HG02943 (cell line): ENCODE data around the gene FATE1.

Experiments
- ATAC-seq: cut with Tn5 transposase; IDR thresholded peaks from one replicate; pipeline ENCODE4 v1.9.1; 2021; ENCODE audit warnings: mild to moderate bottlenecking, low read depth, moderate library complexity; ENCODE audit not compliant: unreplicated experiment

FATE1 gene

GRCh38 chrX:151702741-151703340 is 13.0 kb upstream of the FATE1 start:
- no peak for ATAC-seq

- no peak for ATAC-seq
Observed at GRCh38 chrX:151703487-151703886, 12.3 kb upstream of the FATE1 start.

GRCh38 chrX:151704041-151704663 is 11.7 kb upstream of the FATE1 start:
- no peak for ATAC-seq

- no peak for ATAC-seq
Observed at GRCh38 chrX:151708821-151709220, 7.0 kb upstream of the FATE1 start.

GRCh38 chrX:151710457-151710856 is 5.4 kb upstream of the FATE1 start:
- ATAC-seq, result no peak

GRCh38 chrX:151711154-151711553 is 4.7 kb upstream of the FATE1 start:
- ATAC-seq, result no peak

- ATAC-seq, result no peak
Observed at GRCh38 chrX:151711787-151712186, 4.0 kb upstream of the FATE1 start.

GRCh38 chrX:151712253-151712652 is 3.6 kb upstream of the FATE1 start:
- no peak for ATAC-seq

GRCh38 chrX:151713849-151714248 is 2.0 kb upstream of the FATE1 start:
- no peak for ATAC-seq

- ATAC-seq, result no peak
Observed at GRCh38 chrX:151714362-151714761, 1.5 kb upstream of the FATE1 start.

GRCh38 chrX:151722241-151722846 is 6.5 kb downstream of the FATE1 start:
- ATAC-seq, result no peak

- ATAC-seq, result no peak
Observed at GRCh38 chrX:151723156-151723760, 7.4 kb downstream of the FATE1 start.

GRCh38 chrX:151724563-151725337 is 8.9 kb downstream of the FATE1 start:
- no peak for ATAC-seq

- ATAC-seq, result no peak
Observed at GRCh38 chrX:151725338-151725614, 9.4 kb downstream of the FATE1 start.

- ATAC-seq, result no peak
Observed at GRCh38 chrX:151726751-151727150, 10.9 kb downstream of the FATE1 start.

GRCh38 chrX:151727346-151727745 is 11.5 kb downstream of the FATE1 start:
- ATAC-seq, result no peak

- no peak for ATAC-seq
Observed at GRCh38 chrX:151729056-151729725, 13.4 kb downstream of the FATE1 start.

GRCh38 chrX:151734446-151734845 is 18.6 kb downstream of the FATE1 start, which contains the start of gene CNGA2:
CNGA2 (plus strand) TSS chrX:151734746; CDS start chrX:151738484, 3,738 bp downstream.
- no peak for ATAC-seq

GRCh38 chrX:151735219-151735618 is 19.4 kb downstream of the FATE1 start:
- ATAC-seq, result no peak

- ATAC-seq, result no peak
Observed at GRCh38 chrX:151736685-151737084, 20.9 kb downstream of the FATE1 start.

GRCh38 chrX:151737494-151737893 is 21.7 kb downstream of the FATE1 start:
- ATAC-seq, result no peak
